HK-2 (cell line): Measurements from ENCODE around the gene CACNA1C.

Source experiments
- DNase-seq: peaks from one replicate; pipeline ENCODE4 v3.0.0-alpha.2; 2018; ENCODE audit not compliant: unreplicated experiment

The CACNA1C gene

DNA sequence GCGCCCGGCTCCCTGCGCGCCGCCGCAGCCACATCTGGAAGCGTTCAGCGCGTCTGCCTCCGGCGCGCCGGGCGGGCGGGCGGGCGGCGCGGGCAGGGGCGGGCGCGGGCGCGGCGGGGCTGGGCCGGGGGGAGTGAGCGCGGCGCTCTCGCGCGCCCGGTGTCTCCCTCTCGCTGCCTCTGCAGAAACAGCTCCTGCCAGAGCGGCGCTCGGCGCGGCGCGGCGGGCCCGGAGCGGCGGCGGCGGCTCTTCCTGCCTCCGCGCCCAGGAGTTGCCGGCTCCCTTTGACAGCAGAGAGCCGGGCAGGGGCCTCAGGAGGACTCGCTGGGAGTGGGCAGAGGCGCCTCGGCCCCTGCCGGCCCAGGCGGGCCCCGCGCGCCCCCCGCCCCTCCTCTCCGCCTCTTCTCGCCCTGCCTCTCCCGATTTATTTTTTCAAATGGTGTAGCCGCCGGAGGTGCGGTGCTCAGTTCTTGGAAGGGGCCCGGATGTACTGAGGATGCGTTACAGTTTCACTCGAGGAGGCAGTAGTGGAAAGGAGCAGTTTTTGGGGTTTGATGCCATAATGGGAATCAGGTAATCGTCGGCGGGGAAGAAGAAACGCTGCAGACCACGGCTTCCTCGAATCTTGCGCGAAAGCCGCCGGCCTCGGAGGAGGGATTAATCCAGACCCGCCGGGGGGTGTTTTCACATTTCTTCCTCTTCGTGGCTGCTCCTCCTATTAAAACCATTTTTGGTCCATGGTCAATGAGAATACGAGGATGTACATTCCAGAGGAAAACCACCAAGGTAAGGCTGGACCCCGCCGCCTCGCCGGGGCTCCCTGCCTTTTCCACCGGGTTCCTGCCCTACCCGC lies at the start of gene CACNA1C:
CACNA1C (plus strand) TSS at position 162 of the 853 bp plus-strand sequence; CDS start at position 738, 576 bp downstream.
- DNase-seq: peak; percentile 22

DNA sequence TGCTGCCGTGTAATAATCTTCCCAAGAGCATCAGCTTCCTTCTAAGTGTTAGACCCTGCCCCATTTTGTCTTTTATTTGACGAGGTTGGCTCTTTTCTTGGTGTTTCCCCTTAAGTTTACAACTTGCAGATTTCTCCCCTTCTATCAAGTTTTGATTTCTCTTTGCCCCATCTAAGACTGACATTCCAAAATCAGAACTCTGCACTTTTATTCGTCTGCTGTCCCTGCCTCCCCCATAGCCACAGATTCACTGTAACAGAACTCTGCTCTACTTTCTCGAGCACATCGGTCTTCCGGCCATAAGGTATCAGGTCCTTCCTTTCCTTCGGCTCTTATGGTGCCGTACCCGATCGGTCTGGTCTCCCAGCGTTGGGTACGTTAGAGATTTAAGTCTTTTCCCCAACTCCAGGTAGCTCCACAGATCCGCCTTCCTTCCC lies 49.1 kb upstream of the CACNA1C start:
- no peak for DNase-seq

GRCh38 chr12:2004113-2004929 lies 48.5 kb upstream of the CACNA1C start, which contains the start of gene DCP1B:
Gene DCP1B (minus strand): TSS chr12:2004457. CDS start chr12:2004431, 26 bp downstream.
- DNase-seq: peak; percentile 94

DNA sequence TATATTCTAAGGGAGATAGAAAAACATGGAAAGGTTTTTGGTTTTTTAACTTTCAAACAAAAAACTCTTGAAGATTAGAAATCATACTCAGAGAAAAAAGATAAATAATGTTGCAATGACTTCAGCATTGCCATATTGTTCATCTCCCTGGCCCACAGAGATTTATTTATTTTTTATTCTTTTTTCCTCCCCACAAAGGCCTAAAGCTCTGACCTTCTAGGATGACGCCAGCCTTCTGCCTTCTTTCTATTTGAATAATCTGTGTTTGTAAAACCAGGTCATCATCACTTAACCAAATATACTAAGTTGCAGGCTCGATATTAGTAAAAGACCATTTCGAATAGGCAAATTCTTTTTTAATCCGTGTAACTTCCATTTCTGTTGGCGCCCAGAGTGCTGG lies 44.1 kb upstream of the CACNA1C start:
- DNase-seq: no peak

- DNase-seq: no peak
Measured at GRCh38 chr12:2009623-2010022, 43.2 kb upstream of the CACNA1C start.

DNA sequence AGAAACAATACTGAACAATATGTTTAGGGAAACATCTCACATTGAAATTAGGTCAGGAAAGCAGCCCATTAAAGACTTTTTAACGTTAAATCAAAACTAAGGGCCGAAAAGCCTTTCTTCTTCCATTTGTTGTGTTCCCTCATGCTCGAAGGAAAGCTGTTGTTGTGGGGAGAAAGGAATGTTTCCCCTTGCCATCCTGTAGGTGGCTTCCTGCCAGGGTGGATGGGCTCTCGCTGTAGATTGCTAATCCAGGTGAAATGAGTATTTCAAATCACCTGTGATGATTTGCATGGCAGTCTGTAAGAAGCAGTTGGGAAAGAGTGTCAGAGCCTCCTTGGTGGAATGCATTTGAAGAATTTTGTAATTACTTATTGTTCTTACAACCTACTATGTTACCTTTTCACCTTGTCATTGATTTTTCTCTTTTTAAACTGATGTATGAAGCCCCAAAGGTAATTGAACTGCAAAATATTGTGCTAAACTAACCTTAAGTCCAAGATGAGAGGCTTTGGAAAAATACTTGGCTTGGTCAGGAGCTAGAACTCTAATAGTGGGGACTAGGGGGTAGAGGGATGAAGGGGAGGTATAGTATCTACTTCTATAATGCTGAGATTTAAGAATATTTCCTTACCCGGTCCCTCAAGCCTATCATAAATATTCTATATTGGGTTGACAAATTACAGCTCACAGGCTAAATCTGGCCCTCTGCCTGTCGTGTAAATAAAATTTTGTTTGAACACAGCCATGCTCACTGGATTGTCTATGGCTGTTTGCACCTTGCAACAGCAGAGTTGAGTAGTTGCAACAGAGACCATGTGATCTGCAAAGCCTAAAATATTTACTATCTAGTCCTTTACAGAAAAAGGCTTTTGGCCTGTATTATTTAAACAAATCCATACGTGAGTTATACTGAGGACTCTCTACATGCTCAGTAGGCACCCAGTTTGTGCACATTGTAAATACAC lies 40.9 kb upstream of the CACNA1C start:
- no peak for DNase-seq

DNA sequence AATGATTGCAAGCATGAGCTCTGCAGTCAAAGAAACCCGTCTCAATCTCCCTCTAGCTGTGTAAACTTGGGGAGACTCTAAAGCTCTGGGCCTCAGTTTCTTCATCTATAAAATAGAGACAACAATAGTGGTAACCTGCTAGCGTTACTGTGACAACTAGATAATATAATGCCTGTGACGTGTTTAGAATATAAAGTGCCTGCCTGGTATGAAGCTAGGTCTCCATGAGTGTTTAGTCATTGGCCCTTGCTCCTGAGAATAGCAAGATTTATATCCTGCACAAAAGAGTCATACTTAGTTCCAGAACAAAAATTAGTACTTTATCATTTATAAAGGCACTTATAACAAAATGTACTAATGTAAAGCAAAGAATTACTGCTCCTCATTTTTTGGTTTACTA lies 39.7 kb upstream of the CACNA1C start:
- DNase-seq: no peak

- no peak for DNase-seq
Measured at GRCh38 chr12:2013527-2014223, 39.1 kb upstream of the CACNA1C start.

GRCh38 chr12:2014231-2014630 lies 38.6 kb upstream of the CACNA1C start:
- DNase-seq: no peak

GRCh38 chr12:2016862-2017545 lies 35.8 kb upstream of the CACNA1C start:
- no peak for DNase-seq

DNA sequence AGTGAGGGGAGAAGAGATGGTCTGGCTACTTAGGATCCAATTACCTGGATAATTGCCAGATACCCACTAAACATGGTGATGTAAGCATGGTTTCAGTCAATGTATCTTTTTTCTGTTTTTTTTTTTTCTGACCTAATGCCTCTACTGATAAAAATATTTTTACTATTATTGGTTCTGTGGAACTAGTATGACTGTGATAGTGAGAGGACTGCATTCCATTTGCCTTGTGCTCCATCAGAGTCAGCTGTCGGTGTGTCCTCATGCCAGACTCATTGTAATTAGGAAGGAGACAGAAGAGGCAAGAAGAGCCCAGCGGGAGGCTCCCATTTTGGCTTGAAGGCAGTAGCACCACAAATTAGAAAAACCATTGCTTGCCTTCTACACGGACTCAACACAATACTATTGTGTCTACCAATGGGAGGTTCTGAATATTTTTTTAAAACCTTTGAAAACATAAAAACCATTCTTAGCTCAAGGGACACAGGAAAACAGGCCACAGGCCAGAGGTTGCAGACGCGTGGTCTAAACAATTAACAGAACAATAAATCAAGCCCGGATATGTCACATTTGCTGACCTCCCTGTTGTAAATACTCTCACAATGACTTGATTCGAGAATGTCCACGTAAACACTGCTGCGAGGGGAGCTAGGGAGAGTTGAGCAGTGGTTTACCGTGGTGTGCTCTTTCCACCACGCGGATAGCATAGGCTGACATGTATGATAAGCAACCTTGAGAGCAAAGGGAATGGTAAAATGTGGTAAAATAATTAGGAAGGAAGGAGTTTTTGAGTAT lies 35.0 kb upstream of the CACNA1C start:
- no peak for DNase-seq

DNA sequence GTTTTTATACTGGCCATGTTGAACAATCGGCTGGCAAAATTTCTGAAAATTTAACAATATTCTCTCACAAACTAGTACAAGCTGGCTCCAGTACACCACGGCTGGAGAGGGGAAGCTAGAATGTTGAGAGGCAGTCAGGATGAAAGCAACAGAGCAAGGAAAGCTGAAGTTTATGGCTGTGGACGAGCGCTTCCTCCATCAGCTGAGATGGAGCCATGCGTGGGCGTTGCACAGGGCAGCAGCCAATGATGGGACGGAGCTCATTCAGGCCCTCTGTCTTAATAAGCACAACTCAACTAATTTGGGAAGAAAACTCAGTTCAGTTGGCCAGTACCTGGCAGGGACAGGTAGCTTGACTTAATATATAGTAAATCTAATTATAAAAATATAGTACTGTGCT lies 34.4 kb upstream of the CACNA1C start:
- DNase-seq: no peak

- DNase-seq: no peak
Measured at GRCh38 chr12:2019126-2019525, 33.7 kb upstream of the CACNA1C start.

DNA sequence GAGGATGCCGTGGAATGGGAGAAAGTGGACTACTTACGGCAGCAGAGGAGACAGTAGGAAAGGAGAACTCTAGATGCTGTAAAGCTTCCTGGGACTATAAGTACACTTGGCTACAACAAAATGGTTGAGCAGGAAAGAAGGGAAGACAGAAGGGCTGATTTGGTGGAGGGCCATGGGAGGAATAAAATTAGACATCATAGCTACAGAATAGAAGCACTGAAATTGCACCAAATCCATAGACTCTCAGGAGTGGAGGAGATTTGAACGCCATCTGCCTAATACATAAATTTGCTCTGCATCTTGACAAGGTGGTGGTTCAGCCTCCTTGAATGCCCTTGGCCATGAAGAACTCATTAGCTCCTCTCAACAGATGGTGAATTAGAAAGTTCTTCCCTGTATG lies 32.3 kb upstream of the CACNA1C start:
- DNase-seq: no peak

DNA sequence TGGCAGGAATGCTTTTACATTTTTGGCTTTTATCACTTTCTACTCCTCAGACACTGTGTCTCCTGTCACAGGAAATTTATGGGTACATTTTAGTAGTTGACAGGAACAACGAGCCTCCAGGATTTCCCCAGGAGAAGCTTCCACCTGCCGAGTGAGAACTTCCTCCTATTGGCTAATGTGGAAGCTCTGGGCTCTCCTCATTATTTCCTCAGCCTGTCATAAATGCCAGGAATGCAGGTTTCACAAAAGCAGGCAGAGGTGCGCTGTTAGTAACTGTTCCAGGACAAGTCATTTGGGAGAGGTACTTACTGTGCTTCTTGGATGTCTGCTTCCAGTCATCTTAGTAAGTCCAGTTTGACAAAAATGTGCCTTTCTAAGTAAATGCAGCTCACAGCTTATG lies 29.4 kb upstream of the CACNA1C start:
- DNase-seq: no peak

GRCh38 chr12:2027351-2027750 lies 25.4 kb upstream of the CACNA1C start:
- DNase-seq: no peak

DNA sequence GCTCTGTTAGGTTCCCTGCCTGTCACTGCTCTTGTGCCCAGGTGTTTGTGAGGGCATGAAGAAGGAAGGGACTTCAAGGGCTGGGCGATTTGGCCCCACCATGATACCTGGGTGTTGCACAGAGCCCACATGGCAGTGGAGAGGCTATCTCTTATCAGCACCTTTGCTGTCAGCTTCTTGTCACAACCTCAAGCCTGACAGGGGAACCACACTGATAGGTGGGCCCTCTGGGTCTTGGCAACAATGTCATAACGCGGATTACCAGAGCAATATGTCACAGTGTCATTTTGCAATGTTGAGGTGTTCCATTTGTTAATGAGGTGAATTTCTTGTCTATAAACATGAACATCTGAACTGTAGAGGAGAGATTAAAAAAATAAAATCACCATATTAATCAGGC lies 22.9 kb upstream of the CACNA1C start:
- no peak for DNase-seq

- no peak for DNase-seq
Measured at GRCh38 chr12:2032506-2032905, 20.3 kb upstream of the CACNA1C start.

DNA sequence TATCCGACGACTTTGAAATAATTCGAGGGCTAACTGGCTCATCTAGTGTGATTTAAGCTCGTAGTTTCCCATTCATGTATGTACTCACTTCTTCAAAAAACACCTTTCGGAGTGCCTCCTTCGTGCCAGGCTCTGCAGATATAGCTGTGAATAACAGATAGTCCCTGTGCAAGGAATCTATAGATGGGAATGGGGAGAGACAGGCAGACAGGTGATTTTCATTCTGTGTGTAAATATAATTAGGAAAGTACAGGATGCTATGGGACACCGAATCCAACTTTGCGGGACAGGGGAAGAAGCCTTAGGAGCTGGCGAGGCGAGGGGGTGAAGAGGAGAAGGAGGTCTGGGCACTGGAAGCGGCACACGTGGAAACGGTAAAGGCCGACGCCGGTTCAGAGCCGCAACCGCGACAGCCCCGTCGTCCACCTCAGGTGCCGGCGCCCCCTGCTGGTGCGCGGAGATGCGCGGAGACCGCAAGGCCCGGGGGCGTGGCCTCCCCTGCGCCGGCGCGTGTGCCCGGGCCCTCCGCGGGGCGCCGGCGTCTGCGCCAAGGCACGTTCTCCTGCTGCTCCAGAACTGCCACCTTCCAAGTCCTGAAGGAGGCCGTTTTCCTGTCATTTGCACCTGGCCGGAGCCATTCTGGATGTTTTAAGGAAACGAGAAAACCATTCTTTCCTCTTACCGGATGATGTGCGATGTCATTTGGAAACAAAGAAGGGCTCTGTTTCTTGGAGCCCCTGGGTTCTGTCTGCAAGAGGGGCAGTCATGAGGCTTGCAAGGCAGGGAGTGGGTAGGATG lies 18.0 kb upstream of the CACNA1C start:
- peak; percentile 78 for DNase-seq
